Measurements from ENCODE around the gene RNU5B-1. TPM values are rescaled to one million over a fixed set of nuclear protein-coding genes. Genes with fewer than 3 reads are reported as not detected.

RNU5B-1 gene
- total and polyA plus RNA-seq, 4 donors, result 18.7 to 40.6 TPM; not detected in 2

GRCh38 chr15:65329288-65329983, 25.0 kb downstream of the RNU5B-1 start:
- no peak overlapping the region for H3K4me3 ChIP-seq (ENCODE audit: low read length in 2 of 2)
- DNase-seq (peak in 1 of 2 donors; percentile 58), ATAC-seq (ENCODE audit: low FRiP score) (no peak)
- H3K27me3 ChIP-seq (ENCODE audit: control insufficient read depth in 1 of 2, insufficient read depth in 2 of 2, low read length in 1 of 2), result no peaks in the 10 kb centered on the region
- H3K4me1 ChIP-seq (ENCODE audit: control insufficient read depth in 1 of 2, insufficient read depth in 2 of 2, low read length in 2 of 2), result no peaks in the 10 kb centered on the region
- H3K36me3 ChIP-seq (ENCODE audit: control insufficient read depth in 1 of 2, insufficient read depth in 2 of 2, low read length in 1 of 2), result no peaks in the 10 kb centered on the region
- H3K9me3 ChIP-seq (ENCODE audit: control insufficient read depth, low read length), result no peaks in the 10 kb centered on the region
- 93 to 95% methylated on average over 21 of the region's 21 CpGs for WGBS, 2 donors
- intact Hi-C loops (cut with DNase I), result no loop called here
- H3K27ac ChIP-seq (ENCODE audit: low read depth in 1 of 2, low read length in 2 of 2), result no peak overlapping the region

- Histone ChIP-seq H3K36me3 (ENCODE audit: control insufficient read depth in 1 of 2, insufficient read depth in 2 of 2, low read length in 1 of 2) (no peaks in the 10 kb centered on the region), H3K27ac (ENCODE audit: low read depth in 1 of 2, low read length in 2 of 2) (no peak overlapping the region), H3K4me1 (ENCODE audit: control insufficient read depth in 1 of 2, insufficient read depth in 2 of 2, low read length in 2 of 2) (no peaks in the 10 kb centered on the region), H3K9me3 (ENCODE audit: control insufficient read depth, low read length) (no peaks in the 10 kb centered on the region), H3K4me3 (ENCODE audit: low read length in 2 of 2) (no peak overlapping the region), H3K27me3 (ENCODE audit: control insufficient read depth in 1 of 2, insufficient read depth in 2 of 2, low read length in 1 of 2) (no peaks in the 10 kb centered on the region)
- intact Hi-C loops (cut with DNase I), result no loop called here
- WGBS, 2 donors, result 89 to 91% methylated on average over 18 of the region's 18 CpGs
- DNase-seq (peak in 1 of 2 donors; percentile 69), ATAC-seq (ENCODE audit: low FRiP score) (no peak)
Observed at GRCh38 chr15:65329984-65330735, 25.7 kb downstream of the RNU5B-1 start.

GRCh38 chr15:65330934-65331645, 26.6 kb downstream of the RNU5B-1 start:
- ATAC-seq (ENCODE audit: low FRiP score) (no peak), DNase-seq (peak in 1 of 2 donors; percentile 64)
- no peaks in the 10 kb centered on the region for H3K27me3 ChIP-seq (ENCODE audit: control insufficient read depth in 1 of 2, insufficient read depth in 2 of 2, low read length in 1 of 2)
- no peaks in the 10 kb centered on the region for H3K36me3 ChIP-seq (ENCODE audit: control insufficient read depth in 1 of 2, insufficient read depth in 2 of 2, low read length in 1 of 2)
- intact Hi-C loops (cut with DNase I), result no loop called here
- H3K27ac ChIP-seq (ENCODE audit: low read depth in 1 of 2, low read length in 2 of 2), result no peak overlapping the region
- no peaks in the 10 kb centered on the region for H3K9me3 ChIP-seq (ENCODE audit: control insufficient read depth, low read length)
- WGBS, 2 donors, result 93 to 95% methylated on average over 22 of the region's 22 CpGs
- no peak overlapping the region for H3K4me3 ChIP-seq (ENCODE audit: low read length in 2 of 2)
- H3K4me1 ChIP-seq (ENCODE audit: control insufficient read depth in 1 of 2, insufficient read depth in 2 of 2, low read length in 2 of 2), result no peaks in the 10 kb centered on the region

GRCh38 chr15:65331811-65332210, 27.3 kb downstream of the RNU5B-1 start:
- Histone ChIP-seq H3K9me3 (ENCODE audit: control insufficient read depth, low read length) (no peaks in the 10 kb centered on the region), H3K27me3 (ENCODE audit: control insufficient read depth in 1 of 2, insufficient read depth in 2 of 2, low read length in 1 of 2) (no peaks in the 10 kb centered on the region), H3K36me3 (ENCODE audit: control insufficient read depth in 1 of 2, insufficient read depth in 2 of 2, low read length in 1 of 2) (no peaks in the 10 kb centered on the region), H3K27ac (ENCODE audit: low read depth in 1 of 2, low read length in 2 of 2) (no peak overlapping the region), H3K4me1 (ENCODE audit: control insufficient read depth in 1 of 2, insufficient read depth in 2 of 2, low read length in 2 of 2) (no peaks in the 10 kb centered on the region), H3K4me3 (ENCODE audit: low read length in 2 of 2) (no peak overlapping the region)
- WGBS, 2 donors, result 79 to 94% methylated on average over 6 to 7 of the region's 7 CpGs
- DNase-seq (no peak), ATAC-seq (ENCODE audit: low FRiP score) (no peak)
- intact Hi-C loops (cut with DNase I), result no loop called here

- ATAC-seq (ENCODE audit: low FRiP score), result no peak
- Histone ChIP-seq H3K36me3 (ENCODE audit: control insufficient read depth in 1 of 2, insufficient read depth in 2 of 2, low read length in 1 of 2) (no peaks in the 10 kb centered on the region), H3K4me3 (ENCODE audit: low read length in 2 of 2) (no peak overlapping the region), H3K4me1 (ENCODE audit: control insufficient read depth in 1 of 2, insufficient read depth in 2 of 2, low read length in 2 of 2) (no peaks in the 10 kb centered on the region), H3K27ac (ENCODE audit: low read depth in 1 of 2, low read length in 2 of 2) (no peak overlapping the region), H3K27me3 (ENCODE audit: control insufficient read depth in 1 of 2, insufficient read depth in 2 of 2, low read length in 1 of 2) (no peaks in the 10 kb centered on the region), H3K9me3 (ENCODE audit: control insufficient read depth, low read length) (no peaks in the 10 kb centered on the region)
- intact Hi-C loops (cut with DNase I), result no loop called here
- 84 to 86% methylated on average over 28 to 31 of the region's 31 CpGs for WGBS, 2 donors
- DNase-seq, result no peak
Observed at GRCh38 chr15:65332391-65333147, 28.1 kb downstream of the RNU5B-1 start.

- H3K27me3 ChIP-seq (ENCODE audit: control insufficient read depth in 1 of 2, insufficient read depth in 2 of 2, low read length in 1 of 2), result no peaks in the 10 kb centered on the region
- no peaks in the 10 kb centered on the region for H3K9me3 ChIP-seq (ENCODE audit: control insufficient read depth, low read length)
- WGBS, 2 donors, result 85% methylated on average over 16 of the region's 16 CpGs
- H3K4me1 ChIP-seq (ENCODE audit: control insufficient read depth in 1 of 2, insufficient read depth in 2 of 2, low read length in 2 of 2), result no peaks in the 10 kb centered on the region
- intact Hi-C loops (cut with DNase I), result no loop called here
- no peaks in the 10 kb centered on the region for H3K36me3 ChIP-seq (ENCODE audit: control insufficient read depth in 1 of 2, insufficient read depth in 2 of 2, low read length in 1 of 2)
- DNase-seq (no peak), ATAC-seq (ENCODE audit: low FRiP score) (no peak)
- H3K4me3 ChIP-seq (ENCODE audit: low read length in 2 of 2), result no peak overlapping the region
- H3K27ac ChIP-seq (ENCODE audit: low read depth in 1 of 2, low read length in 2 of 2), result no peak overlapping the region
Observed at GRCh38 chr15:65333148-65333820, 28.8 kb downstream of the RNU5B-1 start.

GRCh38 chr15:65333856-65334255, 29.4 kb downstream of the RNU5B-1 start:
- ATAC-seq (ENCODE audit: low FRiP score) (no peak), DNase-seq (no peak)
- Histone ChIP-seq H3K9me3 (ENCODE audit: control insufficient read depth, low read length) (no peaks in the 10 kb centered on the region), H3K36me3 (ENCODE audit: control insufficient read depth in 1 of 2, insufficient read depth in 2 of 2, low read length in 1 of 2) (no peaks in the 10 kb centered on the region), H3K4me1 (ENCODE audit: control insufficient read depth in 1 of 2, insufficient read depth in 2 of 2, low read length in 2 of 2) (no peaks in the 10 kb centered on the region), H3K4me3 (ENCODE audit: low read length in 2 of 2) (no peak overlapping the region), H3K27ac (ENCODE audit: low read depth in 1 of 2, low read length in 2 of 2) (no peak overlapping the region), H3K27me3 (ENCODE audit: control insufficient read depth in 1 of 2, insufficient read depth in 2 of 2, low read length in 1 of 2) (no peaks in the 10 kb centered on the region)
- intact Hi-C loops (cut with DNase I), result no loop called here
- 76 to 78% methylated on average over 5 of the region's 5 CpGs for WGBS, 2 donors
